GM18861 (cell line): ENCODE data around the gene AP3S2.
"Not testable (repeated sequence)": the region's sequence is repeated elsewhere in the genome, so short reads cannot be mapped to it uniquely, and the experiment has no call there.

Source experiments
- ATAC-seq: cut with Tn5 transposase; IDR thresholded peaks from one replicate; pipeline ENCODE4 v1.9.1; 2021; ENCODE audit not compliant: unreplicated experiment

The AP3S2 gene

GRCh38 chr15:89869490-89869889 is 24.3 kb downstream of the AP3S2 start:
- not testable (repeated sequence) for ATAC-seq

GRCh38 chr15:89864958-89865739 is 28.6 kb downstream of the AP3S2 start:
- ATAC-seq: no peak

DNA sequence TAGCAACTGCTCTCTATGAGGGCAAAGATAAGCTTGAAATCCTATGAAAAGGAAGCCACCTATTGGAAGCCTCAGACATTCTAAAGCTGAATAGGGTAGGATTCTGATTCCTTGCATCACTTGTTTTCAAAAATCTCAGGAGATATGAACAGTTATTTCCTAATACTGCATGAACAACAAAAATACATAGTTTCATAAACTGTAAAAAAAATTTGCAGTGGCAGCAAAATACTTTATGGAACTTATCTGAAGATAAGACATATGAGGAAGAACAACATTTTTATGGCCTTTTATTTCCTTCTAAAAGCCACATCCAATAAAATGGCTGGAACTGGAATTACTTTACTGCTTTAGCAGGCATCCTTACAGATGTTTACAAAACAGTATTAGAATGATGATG is 29.9 kb downstream of the AP3S2 start:
- no peak for ATAC-seq

- no peak for ATAC-seq
Observed at GRCh38 chr15:89860891-89861290, 32.9 kb downstream of the AP3S2 start.

DNA sequence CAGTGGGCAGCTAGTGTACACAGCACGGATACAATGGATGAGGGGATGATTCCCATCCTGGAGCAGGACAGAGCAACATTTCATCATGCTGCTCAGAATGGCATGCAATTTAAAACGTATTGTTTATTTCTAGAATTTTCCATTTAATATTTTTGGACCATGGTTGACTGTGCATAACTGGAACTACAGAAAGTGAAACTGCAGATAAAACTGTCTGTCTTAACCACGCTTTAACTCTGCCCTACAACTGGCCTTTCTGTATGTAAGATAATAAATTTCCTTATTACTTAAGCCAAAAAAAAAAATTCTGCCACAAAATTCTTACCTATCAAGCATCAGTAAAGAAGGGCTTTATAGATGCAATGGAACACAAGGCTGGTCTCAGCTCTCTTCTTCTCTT is 33.4 kb downstream of the AP3S2 start:
- ATAC-seq: no peak

GRCh38 chr15:89858661-89859458 is 34.9 kb downstream of the AP3S2 start:
- ATAC-seq: no peak

- ATAC-seq: no peak
Observed at GRCh38 chr15:89857673-89858072, 36.1 kb downstream of the AP3S2 start.

GRCh38 chr15:89855948-89856347 is 37.8 kb downstream of the AP3S2 start:
- no peak for ATAC-seq

DNA sequence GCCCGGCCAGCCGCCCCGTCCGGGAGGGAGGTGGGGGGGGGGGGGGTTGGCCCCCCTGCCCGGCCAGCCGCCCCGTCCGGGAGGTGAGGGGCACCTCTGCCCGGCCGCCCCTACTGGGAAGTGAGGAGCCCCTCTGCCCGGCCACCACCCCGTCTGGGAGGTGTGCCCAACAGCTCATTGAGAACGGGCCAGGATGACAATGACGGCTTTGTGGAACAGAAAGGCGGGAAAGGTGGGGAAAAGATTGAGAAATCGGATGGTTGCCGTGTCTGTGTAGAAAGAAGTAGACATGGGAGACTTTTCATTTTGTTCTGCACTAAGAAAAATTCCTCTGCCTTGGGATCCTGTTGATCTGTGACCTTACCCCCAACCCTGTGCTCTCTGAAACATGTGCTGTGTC is 38.9 kb downstream of the AP3S2 start:
- ATAC-seq: not testable (repeated sequence)

DNA sequence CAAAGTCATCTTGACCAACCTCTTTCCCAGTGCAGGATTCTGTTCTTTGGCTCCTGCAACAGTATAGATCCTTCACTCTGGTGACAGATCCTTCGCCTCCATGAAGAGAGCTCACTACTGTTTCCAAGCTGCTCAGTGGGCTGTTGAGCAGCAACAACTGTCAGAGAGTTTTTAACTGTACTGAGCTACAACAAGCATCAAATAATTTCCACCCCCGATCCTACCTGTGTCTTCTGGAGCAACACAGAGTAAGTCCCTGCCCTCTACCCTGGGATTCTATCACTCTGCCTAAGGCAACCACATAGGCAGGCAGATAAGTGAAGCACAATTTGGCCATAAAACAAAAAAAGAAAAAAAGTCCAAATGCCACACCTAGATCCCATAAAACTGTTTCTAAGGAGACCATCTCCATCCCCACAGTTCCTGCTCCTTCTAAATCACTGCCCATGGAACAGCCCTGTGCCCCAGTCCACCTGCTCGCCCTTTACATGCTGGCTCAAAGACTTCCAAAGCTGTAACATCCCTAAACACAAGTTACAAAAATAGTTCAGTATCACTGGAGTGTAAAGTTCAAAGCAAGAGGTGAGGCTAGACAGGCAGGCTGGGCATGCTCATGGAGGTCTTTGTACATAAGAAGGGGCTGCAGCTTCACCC is 41.3 kb downstream of the AP3S2 start:
- no peak for ATAC-seq

GRCh38 chr15:89851673-89852341 is 42.0 kb downstream of the AP3S2 start:
- peak; percentile 61 for ATAC-seq

GRCh38 chr15:89848970-89849292 is 44.9 kb downstream of the AP3S2 start:
- ATAC-seq: no peak

DNA sequence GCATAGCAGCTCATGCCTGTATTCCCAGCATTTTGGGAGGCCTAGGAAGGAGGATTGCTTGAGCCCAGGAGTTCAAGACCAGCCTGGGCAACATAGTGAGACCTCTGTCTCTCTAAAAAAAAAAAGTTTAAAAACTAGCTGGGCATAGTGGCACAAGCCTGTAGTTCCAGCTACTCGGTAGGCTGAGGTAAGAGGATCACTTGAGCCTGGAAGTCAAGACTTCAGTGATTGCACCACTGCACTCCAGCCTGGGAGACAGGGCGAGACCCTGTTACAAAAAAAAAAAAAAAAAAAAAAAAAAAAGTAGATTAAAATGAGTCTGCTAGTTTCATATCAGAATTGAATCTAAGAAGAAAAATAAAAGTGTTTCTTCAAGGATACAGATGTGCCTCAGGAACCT is 46.7 kb downstream of the AP3S2 start:
- no peak for ATAC-seq

GRCh38 chr15:89845305-89845893 is 48.4 kb downstream of the AP3S2 start:
- ATAC-seq: no peak

- no peak for ATAC-seq
Observed at GRCh38 chr15:89841962-89842361, 51.8 kb downstream of the AP3S2 start.

GRCh38 chr15:89841306-89841705 is 52.5 kb downstream of the AP3S2 start:
- ATAC-seq: no peak

- no peak for ATAC-seq
Observed at GRCh38 chr15:89839167-89839810, 54.5 kb downstream of the AP3S2 start.

- no peak for ATAC-seq
Observed at GRCh38 chr15:89837830-89838178, 56.0 kb downstream of the AP3S2 start.

DNA sequence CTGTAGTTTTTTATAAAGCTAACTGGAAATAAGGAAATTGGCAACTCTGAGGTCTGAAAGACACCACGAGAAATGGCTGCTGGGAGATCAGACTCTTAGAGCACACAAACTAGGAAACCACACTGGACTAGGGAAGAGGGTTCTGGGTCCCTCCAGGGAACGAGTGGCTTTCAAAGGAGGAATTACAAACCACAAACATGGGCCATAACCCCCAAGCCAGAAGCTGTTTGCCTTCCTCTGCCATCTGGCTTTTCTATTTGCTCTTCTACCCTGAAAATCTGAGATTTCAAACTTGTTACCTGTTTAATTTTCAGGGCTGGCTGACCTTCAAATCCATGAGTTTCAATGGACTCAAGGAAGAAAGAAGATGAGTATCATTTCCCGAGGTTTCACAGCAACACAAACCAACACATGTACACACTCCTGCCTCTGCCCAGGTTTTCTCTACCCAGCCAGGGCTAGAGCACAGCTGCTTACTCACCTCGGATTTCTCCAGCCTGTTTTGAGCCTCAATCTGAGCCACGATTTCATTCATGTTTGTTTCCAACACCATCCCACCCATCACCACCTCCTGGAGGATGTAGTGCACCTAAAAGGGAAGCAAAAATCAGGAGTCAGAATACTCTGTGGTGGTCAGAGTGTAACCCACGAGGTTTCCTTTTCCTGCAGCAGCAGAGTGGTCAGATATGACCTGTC is 56.5 kb downstream of the AP3S2 start:
- ATAC-seq: no peak
